GM10248 (cell line): Measurements from ENCODE around the gene DOCK6.
A peak's percentile ranks its signal among the peaks of the same experiment; 100 is the strongest.

ENCODE experiments used
- CTCF ChIA-PET: fragments of 300-600 bp; sonication (Branson Sonifier 250); formaldehyde crosslinking; extraction: SDS; loops from one replicate; lab custom pipeline; 2021; ENCODE audit warnings: antibody characterized with exemption; lab: Yijun Ruan, JAX
- POLR2A ChIA-PET: fragments of 350-650 bp; sonication (Branson Sonifier 250); formaldehyde crosslinking; extraction: SDS; loops from one replicate; lab custom pipeline; 2020; ENCODE audit warnings: antibody characterized with exemption; lab: Yijun Ruan, JAX
- DNase-seq: peaks from one replicate; pipeline ENCODE4 v3.0.0; 2012; ENCODE audit errors: extremely low spot score
- CTCF ChIP-seq: IDR thresholded peaks from 2 replicates; pipeline ENCODE4 v1.5.1; 2012; ENCODE audit warnings: mild to moderate bottlenecking, low read depth; ENCODE audit errors: extremely low read depth, missing control alignments, control extremely low read depth

The DOCK6 gene

GRCh38 chr19:11261971-11262839 is at the start of gene DOCK6:
TSS of gene DOCK6 (minus strand) at chr19:11262524. CDS start at chr19:11262440, 84 bp downstream.
- ChIA-PET CTCF (interaction anchor here (1.1 to 2.8 kb wide), 4 partner anchors 11 to 32 kb away, joined by 4 to 9 read pairs (median 4); no protein-coding TSS in a partner anchor), POLR2A (no interaction called here)
- TF ChIP-seq CTCF, result peak; percentile 45
- peak; percentile 79 for DNase-seq

DNA sequence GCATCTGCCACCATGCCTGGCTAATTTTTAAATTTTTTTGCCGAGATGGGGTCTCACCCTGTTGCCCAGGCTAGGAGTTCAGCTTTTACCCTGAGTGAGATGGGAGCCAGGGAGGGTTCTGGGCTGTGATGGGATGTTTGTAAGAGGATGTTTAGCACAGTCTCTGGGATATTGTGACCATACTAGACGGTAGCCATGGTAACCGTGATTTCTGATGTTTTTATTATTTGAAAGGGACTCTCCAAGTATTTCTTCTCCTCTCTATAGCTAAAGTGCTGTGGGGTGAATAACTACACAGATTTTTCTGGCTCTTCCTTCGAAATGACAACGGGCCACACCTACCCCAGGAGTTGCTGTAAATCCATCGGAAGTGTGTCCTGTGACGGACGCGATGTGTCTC is 44.0 kb upstream of the DOCK6 start:
- ChIA-PET POLR2A (no interaction called here), CTCF (interaction anchor here (1.3 to 2.3 kb wide), 6 partner anchors 12 to 129 kb away, joined by 3 to 5 read pairs (median 5); partner anchors contain the start of genes ODAD3 and PRKCSH)
- no peak for DNase-seq

GRCh38 chr19:11304936-11305335 is 42.6 kb upstream of the DOCK6 start:
- CTCF ChIA-PET, result interaction anchor here (1.0 to 1.5 kb wide), 2 partner anchors 14 to 16 kb away, joined by 3 to 4 read pairs; no protein-coding TSS in a partner anchor
- TF ChIP-seq CTCF, result no peak
- DNase-seq, result no peak
- POLR2A ChIA-PET, result no interaction called here

More for the DNA sequence above, 44.0 kb upstream of the DOCK6 start:
- no peak for TF ChIP-seq CTCF

GRCh38 chr19:11300811-11301120 is 38.4 kb upstream of the DOCK6 start:
- no peak for DNase-seq
- CTCF ChIA-PET, result interaction anchor here (1.5 kb wide), 1 partner anchor 9 kb away, joined by 3 read pairs; no protein-coding TSS in a partner anchor
- no peak for TF ChIP-seq CTCF
- POLR2A ChIA-PET, result no interaction called here

DNA sequence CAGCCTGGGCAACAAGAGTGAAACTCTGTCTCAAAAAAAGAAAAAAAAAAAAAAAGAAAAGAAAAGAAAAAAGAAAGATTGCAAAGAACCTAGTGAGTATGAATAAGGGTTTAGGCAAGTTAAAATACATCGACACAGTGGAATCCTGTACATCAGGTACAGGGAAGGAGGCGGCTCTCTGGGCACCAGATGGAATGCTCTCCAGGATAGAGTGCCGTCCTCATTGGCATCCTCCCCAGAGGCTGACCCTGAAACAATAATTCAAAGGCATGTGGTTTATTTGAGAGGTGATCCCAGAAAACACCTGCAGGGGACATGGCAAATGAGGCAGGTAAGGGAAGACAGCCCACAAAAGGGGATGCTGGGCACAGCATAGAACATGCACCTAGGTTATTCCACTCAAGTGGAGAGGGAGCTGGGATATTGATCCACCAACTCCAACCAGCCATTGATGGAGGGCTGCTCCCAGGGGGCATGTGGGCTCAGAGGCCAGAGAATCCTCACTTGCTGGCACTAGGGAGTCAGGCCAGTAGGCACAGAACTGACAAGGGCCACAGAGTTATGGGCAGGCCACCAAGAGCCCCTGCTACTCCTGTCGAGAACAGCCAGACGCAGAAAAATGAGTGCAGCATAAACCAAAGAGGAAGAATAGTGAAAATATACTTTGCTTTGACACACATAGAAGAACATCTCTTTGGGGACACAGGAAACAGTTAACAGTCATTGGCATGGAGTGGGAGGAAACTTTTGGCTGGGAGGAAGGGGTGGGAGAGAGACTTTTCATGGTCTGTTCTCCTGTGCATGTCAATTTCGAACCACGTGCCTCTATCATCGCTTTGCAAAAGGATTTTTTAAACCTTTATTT is 37.9 kb upstream of the DOCK6 start:
- no peak for TF ChIP-seq CTCF
- DNase-seq, result no peak
- POLR2A ChIA-PET, result no interaction called here
- CTCF ChIA-PET, result interaction anchor here (1.5 kb wide), 1 partner anchor 10 kb away, joined by 3 read pairs; no protein-coding TSS in a partner anchor

DNA sequence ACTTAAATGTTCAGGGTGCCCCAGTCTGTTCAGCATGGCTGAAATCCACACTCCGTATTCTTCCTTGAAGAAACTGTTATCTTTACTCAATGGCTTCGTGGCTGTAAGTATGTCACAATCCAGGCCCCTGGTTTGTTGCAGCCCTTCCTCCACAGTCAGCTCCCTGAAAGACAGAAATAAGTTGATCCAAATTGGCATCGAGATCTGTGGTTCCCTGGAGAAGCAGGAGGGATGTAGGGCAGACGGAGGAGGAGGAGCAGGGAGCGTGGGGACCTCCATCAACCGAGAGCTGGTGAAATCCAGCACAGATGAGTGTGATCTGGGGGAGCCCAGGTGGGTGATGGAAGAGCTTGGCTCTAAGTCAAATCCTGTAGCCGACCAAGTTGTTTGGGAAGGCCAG is 33.9 kb upstream of the DOCK6 start:
- TF ChIP-seq CTCF, result no peak
- POLR2A ChIA-PET, result no interaction called here
- CTCF ChIA-PET, result interaction anchor here (0.9 to 2.7 kb wide), 8 partner anchors 10 to 186 kb away, joined by 3 to 10 read pairs (median 6); partner anchors contain the start of genes ODAD3 and PRKCSH
- DNase-seq, result no peak
